Stimulated activated CD4-positive, alpha-beta T cell treated with anti-CD3 and anti-CD28 coated beads, Interleukin-15, amount 100 ng/mL, for 1 hour (primary cell): ENCODE results near the gene KCTD1.

Experiments
- DNase-seq, 2 donors: peaks; one replicate each; pipeline ENCODE4 v3.0.0-alpha.2; 2020; ENCODE audit warnings: low read depth in 1 of 2, low spot score in 1 of 2

Gene KCTD1

DNA sequence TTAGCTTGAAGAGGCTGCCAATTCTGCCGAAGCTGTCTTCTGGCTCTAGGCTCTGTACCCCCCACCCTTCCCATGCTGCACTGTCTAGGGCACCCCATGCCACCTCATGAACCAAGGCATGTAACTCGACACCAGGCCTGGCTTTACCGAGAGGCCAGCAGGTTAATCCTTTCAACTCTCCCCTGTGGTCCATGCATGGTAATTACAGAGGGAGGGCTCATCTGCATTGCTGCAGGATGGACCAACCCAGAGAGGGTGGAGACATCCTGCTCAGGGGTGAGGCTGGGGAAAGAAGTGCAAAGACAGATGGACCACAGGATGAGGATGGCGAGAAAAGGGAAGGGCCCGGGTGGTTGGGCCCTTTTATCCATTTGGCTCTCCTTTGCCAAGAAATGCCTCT lies 65.8 kb downstream of the KCTD1 start:
- no peak for DNase-seq

DNA sequence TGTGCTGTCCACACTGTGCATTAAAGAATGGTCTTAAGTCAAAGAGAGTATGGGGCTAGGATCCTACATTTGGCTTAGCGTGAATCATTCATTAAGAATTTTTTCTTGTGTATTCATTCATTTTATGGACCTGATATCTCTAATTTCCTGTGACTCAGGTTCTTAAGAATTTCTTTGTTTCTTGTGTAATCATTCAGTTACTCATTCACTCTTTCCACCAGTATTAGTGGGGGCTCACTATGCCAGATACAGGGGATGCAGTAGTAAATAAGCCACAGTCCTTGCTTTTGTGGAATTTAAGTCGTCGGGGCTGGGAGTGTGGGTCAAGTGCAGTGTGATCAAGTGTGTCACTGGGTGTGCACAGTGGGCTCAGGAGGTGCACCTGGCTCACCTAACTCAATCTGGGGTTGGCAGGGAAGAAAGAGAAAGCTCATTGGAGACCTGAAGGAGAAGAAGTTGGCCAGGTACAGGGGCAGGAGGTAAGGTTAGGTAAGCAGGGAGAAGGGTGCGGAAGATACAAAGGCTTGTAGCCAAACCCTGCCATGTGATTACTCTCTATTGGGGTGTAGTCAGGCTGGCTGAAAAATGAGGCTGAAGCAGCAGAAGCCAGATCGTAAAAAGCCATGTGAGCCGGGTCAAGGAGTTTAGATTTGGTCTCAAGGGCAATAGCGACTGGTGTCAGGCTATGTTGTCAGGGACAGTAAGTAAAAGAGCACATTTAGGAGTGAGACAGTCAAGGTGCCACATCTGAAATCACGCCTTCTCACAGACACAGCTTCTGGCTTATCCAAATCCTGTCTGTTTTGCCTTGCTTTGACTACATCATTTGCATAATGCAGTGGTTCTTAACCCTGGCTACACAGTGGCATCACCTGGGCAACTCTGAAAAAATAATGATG lies 67.2 kb downstream of the KCTD1 start:
- DNase-seq = no peak

DNA sequence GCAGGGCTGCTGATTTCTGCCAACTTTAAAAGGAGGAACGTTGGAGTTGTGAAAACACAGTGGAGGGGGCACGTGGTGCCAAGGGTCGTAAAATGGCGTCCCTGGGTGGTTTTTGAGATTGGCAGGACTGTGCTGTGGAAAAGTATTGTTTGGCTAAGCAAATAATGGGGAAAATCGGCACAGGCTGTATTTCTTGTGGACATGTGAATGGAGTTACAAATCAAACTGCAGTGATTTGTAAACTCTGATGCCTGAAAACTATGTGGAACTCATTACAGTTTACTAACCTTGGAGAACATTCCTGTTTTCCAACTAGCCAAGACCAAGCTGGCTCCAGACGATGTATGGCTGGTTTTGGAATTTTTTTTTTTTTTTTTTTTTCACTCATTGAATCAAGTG lies 68.7 kb downstream of the KCTD1 start:
- no peak for DNase-seq

DNA sequence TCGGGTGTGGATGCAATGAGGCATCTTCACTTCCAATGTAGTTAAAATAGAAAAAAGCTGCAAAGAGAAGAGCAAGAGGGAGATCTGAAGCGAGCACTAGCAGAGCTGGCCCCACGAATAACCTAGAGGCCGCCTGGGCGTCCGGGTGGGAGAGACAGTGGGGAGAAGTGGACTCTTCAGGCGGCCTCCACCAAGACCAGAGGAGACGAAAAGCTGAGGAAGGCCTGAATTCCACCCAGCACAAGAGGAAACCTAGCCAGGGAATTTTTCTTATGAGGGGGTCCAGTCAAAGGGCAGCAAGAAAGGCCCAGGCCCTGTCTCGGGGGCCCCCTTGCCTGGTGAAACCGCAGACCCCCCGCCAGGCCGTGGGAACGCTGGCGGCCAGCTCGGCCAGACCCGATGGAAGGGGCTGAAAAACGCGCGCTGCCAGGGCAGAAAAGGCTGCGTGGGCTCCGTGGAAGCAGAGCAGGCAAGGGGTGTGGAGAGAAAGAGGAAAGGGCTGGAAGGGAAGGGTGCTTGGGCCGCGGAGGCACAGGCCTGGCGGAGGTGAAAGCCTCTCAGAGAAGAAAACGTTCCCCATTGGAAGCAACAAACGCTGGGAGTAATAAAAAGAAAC lies 69.2 kb downstream of the KCTD1 start:
- DNase-seq = no peak

DNA sequence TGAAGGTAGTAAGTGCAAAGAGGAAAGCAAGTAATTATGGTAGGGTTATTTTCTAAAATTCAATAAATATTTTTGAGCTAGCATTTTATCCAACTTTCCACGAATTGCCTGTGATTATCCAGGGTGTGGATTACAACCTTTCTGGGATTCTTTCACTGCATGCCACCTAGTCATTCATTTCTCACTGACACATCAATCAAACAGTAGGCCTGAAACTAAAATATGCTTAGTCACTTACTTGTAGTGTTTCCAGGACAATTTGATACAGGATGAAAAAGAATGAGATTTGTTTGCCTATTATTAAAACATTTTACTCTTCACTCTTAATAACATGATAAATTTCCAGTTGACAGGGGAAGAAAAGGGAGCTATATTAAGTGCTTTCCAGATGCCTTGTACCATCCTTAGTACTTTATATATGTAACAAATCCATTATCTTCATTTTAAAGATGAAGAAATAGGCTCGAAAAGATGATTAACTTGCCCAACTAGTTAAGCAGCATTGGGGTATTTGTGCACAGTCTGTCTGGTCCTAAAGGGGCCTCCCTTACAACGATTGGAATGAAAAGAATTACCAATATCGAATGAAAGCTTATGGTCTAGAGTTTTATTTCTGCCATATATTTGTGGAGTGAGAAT lies 70.4 kb downstream of the KCTD1 start:
- no peak for DNase-seq

DNA sequence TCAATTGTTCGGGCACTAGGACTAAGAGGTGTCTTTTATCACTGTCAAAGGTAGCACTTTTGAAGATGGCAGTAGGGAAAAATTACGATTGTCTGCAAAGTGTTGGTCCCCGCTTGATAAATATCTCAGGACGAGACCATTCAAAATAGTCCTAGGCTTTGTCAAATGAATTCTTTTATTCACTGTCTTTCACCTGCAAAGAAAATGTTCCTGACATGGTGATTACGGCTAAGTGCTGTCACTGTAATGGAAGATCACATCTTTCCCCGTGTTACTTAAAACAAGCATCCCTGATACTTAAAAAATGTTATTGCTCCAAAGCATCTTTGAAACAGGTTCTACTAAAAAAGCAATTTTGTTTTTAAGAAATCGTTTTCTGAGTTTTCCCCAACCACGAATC lies 71.7 kb downstream of the KCTD1 start:
- no peak for DNase-seq

DNA sequence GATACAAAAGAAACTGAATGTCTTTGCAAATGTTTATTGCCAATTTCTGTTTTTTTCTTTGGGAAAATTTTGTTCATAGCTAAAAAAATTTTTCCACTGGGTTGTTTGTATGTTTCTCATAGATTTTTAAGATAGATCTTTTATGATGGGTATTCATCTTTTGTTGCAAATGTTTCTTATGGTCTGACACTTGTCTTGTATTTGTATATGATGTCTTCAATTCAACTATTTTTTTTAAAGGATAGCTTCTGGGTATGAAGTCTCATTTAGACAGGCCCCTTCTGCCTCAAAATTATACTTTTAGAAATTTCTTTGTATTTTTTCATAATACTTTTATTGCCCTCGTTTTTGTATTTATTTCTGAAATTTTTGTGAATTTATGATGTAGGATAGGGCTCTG lies 73.8 kb downstream of the KCTD1 start:
- no peak for DNase-seq

DNA sequence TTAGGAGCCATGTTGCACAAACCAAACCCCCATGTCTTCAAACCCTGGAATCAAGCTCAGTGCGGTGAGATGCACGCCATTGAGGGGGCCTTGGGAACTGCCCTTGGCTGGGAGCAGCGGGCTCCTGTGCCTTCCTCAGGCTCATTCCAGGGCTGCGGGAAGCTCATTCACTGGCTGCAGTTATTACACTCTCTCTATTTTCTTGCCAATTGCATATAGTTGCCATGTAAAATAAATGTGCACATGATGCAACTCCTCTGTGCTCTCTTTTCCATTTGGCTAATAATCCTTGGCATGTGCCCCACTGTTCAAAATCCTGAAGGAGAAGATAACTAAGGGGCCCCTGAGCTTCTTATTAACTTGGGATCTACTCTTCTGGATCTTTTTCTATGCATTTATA lies 74.7 kb downstream of the KCTD1 start:
- DNase-seq = no peak

DNA sequence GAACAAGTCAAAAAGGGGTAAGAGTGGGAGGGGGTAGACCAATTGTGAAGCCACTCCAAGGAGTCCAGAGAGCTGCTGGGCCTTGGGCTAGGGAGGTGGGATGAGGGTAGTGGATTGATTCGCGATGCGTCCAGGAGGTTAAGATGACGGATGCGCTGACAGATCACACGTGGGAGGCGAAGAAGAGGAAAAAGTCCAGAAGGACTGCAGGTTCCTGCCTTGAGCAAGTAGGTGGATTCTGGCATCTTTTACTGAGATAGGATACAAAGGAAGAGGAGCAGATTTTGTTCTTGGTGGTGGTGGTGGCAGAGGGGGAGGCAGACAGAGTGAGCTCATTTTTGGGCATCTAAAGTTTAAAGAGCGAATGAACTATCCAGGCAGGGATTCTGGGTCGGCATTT lies 76.5 kb downstream of the KCTD1 start:
- DNase-seq = no peak

DNA sequence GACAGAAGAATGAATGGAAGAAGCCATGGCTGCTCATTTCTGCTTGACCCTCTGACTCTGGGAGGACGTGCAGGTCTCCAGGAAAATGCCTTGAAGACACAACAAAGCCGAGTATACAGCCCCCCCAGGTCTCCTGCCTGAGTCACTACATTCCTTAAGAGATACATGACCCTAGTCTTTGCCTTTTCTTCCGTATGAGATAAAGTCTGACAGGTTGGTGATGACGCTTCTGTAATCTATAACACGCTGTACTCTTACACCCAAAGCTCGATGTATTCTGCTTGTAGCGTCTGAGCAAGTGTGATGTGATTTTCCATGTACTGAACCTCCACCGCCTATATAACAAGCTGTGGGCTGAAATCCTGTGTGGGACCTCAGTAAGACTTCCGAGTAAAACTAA lies 77.3 kb downstream of the KCTD1 start:
- DNase-seq = no peak

DNA sequence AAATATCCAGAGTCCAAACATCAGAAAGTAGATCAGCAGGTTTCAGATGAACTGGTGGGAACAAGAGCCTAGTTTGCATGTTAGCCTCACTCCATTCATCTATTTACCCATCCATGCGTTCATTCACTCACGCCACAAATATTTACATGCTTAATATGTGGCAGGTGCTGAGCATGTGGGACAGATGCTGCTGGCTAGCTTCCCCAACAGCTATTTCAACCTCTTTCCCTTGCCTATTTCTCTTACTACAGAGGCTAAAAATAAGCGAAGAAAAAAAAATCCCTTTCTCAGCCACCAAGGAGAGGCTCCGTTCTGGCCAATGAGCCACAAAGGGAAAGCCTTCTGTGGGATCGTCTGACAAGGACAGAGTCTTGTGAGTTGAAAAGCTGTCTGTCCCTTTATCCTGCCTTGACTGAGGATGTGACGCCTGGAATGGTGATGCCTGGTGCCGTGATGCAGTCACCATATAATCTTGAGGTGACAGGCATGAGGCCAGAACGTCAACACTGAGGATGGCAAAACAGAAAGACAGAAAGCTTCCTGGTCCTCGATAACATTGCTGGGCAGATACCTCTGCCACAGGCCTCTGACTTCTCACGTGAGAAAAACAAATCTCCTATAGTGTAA lies 78.2 kb downstream of the KCTD1 start:
- DNase-seq = no peak

DNA sequence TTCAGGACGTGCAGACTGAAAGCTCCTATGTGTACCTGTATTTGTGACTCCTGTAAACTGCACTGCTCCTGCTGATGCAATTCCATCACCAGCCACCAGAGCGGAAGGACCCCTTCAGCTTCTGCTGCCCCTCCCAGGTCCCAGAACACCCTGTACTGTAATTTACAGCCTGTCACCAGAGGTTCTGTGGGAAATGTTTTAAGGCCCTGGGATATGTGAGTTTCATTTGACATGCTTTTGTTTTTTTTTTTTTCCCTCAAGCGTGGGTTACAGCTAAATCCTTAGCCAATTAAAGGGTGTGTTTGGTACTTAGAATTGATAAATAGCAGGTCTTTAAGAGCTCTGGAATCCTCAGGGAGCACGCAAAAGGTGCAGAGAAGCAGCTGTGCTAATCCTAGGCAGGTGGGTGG lies 79.4 kb downstream of the KCTD1 start:
- DNase-seq = no peak

DNA sequence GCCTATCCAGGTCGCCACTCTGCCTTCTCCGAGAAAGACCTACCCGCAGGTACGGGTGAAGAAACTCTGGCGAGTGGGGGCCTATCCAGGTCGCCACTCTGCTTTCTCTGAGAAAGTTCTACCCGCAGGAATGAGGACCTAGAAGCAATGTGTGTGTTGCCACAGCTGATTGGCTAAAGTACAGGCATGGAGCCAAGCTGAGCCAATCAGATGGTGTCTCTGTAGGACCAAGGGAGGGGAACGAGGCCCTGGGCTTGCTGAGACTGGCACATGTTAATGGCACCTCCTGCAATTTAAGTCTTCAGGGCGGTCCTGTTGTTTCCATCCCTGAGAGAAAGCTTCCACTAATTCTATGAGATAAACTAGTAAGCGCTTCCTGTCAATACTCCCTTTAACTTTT lies 82.3 kb downstream of the KCTD1 start:
- DNase-seq = no peak

DNA sequence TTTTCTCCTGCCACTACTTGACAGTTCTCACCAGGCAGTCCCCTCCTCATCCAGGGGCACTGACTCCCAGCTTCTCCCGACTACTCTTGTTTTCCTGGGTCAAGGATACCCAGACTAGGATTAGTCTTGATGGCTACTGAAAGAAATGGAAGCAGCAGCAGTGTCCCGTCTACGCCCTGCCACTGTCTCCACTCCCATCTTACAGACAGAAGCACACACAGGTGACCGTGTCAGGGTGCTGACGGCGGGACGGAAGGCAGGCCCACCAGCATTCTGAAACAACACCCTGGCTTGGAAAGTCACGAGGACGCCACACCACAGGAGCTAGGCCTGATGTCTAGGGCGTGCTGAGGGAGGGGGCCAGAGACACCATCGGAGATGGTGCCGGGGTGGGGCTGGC lies 82.9 kb downstream of the KCTD1 start:
- no peak for DNase-seq

DNA sequence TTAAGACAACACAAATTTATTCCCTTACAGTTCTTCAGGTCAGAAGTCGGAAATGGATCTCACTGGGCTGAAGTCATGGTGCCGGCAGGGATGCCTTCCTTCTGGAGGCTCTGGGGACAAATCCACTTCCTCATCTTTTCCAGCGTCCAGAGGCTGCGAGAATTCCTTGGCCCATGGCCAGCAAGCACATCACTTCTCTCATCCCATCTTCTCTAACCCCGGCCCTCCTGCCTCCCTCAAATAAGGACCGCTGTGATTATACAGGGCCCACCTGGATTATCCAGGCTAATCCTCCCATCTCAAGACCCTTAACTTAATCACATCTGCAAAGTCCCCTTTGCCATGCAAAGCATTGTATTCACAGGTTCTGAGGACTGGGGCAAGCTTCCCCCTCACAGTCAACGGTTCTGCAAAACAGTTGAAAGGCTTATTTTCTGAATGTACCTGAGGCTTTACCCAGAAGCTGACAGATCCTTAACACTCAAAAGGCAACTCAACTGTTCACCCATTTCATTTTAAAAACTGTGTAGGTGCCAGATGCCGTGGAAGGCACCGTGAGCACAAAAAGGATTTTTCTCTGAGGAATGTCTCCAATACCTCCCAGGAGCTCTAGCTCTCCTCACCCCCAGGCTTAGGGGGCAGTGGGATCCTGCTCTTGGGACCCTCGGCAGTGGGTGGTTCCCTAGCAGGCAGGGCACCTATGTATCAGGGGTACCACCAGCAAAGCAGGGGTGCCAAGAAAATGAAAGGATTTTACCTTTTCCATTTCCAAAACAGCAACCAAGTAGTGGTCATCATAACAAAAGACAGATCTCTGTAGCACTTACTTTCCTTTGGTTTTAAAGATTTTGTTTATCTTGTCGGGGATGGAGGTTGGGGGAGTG lies 84.0 kb downstream of the KCTD1 start:
- DNase-seq = no peak

DNA sequence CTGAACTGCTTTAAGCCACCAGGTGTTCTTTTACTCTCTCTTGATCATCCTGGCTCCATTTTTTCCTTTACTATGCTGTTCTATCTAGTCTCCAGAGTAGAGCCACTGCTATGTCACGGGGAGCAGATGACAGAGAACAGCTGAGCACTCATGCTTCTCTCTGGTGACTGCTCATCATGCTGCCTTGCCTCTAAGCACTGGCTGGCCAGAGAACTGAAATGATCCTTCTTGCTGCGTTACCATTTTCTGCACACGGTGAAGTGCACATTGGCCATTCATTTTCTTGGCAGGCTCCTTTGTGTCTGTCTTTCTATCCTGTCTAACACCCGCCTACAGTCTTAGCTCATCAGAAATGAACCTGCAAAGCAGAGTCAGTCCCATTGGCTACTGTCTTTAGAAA lies 86.0 kb downstream of the KCTD1 start:
- DNase-seq = no peak

DNA sequence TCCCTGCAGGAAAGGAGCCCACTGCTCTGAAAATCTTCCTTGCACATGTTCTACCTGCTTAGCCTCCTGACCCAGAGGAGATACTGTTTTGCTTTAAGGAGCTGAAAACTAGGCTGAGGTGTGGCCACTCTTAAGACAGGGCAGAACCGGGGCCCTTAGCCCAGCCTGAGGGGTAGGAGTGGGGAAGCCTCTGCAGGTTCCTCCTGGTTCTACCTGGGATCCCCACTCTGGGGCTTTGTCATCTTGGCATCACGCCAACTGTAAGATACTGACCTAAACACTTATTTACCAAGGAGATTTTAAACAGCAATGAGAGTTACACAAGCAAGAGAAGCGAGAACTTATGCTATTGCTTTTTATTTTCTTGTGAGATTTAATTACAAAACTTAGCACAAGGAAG lies 86.9 kb downstream of the KCTD1 start:
- DNase-seq = no peak

DNA sequence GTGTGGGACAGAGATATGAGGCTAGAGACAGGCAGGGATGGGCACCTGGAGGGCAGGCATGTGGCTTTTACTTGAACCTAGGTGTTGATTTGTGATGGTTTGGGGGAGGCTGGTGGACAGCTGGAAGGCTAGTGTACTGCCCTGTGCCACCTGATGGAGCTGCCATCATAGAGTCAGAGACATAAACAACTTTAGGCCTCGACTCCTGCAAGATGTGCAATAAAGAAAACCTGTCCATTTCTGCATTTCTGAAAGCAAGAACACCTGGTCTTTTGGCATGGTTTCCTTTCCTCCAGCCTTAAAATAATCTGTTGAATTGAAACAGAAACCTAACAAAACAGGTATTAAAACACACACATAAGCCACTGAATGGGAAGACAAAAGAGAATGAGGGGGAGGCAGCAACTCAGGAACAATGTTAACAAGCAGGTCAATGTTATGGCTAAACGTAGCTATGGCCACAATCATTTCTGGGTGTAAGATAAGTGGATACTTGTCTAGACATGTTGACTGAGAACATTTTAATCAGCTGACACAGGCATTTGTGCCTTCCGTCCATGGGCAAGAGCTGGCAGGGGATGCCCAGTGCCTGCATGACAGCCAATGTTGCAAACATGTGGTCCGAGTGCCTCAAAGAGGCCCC lies 87.8 kb downstream of the KCTD1 start:
- no peak for DNase-seq

DNA sequence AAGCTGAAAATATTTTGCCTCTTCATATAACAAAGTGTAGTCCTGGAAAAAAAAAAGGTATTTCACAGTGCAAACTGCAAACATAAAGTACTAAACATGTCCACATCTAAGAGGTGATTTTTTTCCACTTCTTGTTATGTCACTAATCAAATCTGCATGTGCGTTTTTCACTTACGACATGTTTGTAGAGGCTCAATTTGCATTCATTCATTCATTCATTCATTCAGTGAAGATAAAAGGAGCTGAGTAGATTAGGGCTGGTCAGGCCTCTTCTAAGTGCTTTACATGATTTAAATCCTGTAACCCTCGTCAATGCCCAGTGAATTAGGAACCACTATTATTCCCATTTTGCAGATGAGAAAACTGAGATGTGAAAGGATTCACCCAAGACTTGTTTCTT lies 88.5 kb downstream of the KCTD1 start:
- DNase-seq = no peak

DNA sequence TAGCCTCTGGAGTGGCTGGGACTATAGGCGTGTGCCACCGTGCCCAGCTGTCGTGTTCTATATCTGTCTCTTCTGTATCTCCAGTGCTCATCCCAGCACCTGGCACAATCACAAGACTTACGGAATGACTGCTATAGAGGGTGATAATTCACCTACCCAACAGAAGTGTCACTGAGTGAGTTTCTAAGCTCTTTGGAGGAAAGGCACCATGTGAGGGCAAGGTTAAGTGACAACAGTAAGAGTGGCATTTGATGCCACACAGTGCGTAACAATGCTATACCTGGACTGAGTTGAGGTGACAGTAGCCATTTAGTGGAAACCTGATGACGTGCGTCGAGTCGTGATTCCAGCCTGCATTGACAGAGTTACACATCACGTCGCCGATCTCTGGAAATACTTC lies 89.0 kb downstream of the KCTD1 start:
- no peak for DNase-seq
